PC-9 (cell line): ENCODE measurements around the gene FAM241A. TPM values are rescaled to one million over a fixed set of nuclear protein-coding genes. Genes with fewer than 3 reads are reported as not detected.

Source experiments
- BruUV-seq: library from RNA; stranded (reverse); fragments of 400-500 nt; replicated peaks from 2 replicates; lab custom pipeline; 2021; lab: Mats Ljungman, UMichigan
- CTCF ChIA-PET: fragments of 300-600 bp; sonication (Branson Sonifier 250); formaldehyde crosslinking; loops from one replicate; lab custom pipeline; 2022; ENCODE audit warnings: antibody characterized with exemption; lab: Charles Lee
- POLR2A ChIA-PET: fragments of 300-600 bp; sonication (Branson Sonifier 250); formaldehyde crosslinking; loops from one replicate; lab custom pipeline; 2022; ENCODE audit warnings: antibody characterized with exemption; ENCODE audit not compliant: unreplicated experiment; lab: Charles Lee
- DNase-seq, 2 experiments: peaks; one replicate each; pipeline versions ENCODE4 v3.0.0 to v3.0.0-alpha.2; 2015 to 2022; ENCODE audit warnings: mixed read lengths in 1 of 2
- H2AFZ ChIP-seq: fragments of 200-600 bp; sonication (generic); 2 replicates; pipeline ENCODE4 v1.8.1; 2017; ENCODE audit warnings: antibody characterized with exemption
- H3F3A ChIP-seq: fragments of 200-600 bp; sonication (generic); 2 replicates; pipeline ENCODE4 v1.8.1; 2017; ENCODE audit warnings: antibody characterized with exemption, mild to moderate bottlenecking, low read depth; ENCODE audit not compliant: insufficient read depth
- H3K27ac ChIP-seq: fragments of 200-600 bp; sonication (generic); 2 replicates; pipeline ENCODE4 v1.6.1; 2016; ENCODE audit warnings: mixed run types
- H3K27me3 ChIP-seq: fragments of 200-600 bp; sonication (generic); 2 replicates; pipeline ENCODE4 v1.6.1; 2016; ENCODE audit warnings: low read depth, mixed run types; ENCODE audit not compliant: insufficient read depth
- H3K36me3 ChIP-seq: fragments of 200-600 bp; sonication (generic); 2 replicates; pipeline ENCODE4 v1.6.1; 2016; ENCODE audit warnings: low read depth, mixed run types
- H3K4me1 ChIP-seq: fragments of 200-600 bp; sonication (generic); replicated peaks from 2 replicates; pipeline ENCODE4 v1.6.1; 2016; ENCODE audit warnings: mixed run types; ENCODE audit not compliant: insufficient read depth
- H3K4me2 ChIP-seq: fragments of 200-600 bp; sonication (generic); 2 replicates; pipeline ENCODE4 v1.6.1; 2017; ENCODE audit warnings: mixed run types
- H3K4me3 ChIP-seq: fragments of 200-600 bp; sonication (generic); 2 replicates; pipeline ENCODE4 v1.6.1; 2016; ENCODE audit warnings: mixed run types
- H3K79me2 ChIP-seq: fragments of 200-600 bp; sonication (generic); 2 replicates; pipeline ENCODE4 v1.6.1; 2017; ENCODE audit warnings: low read depth, mixed run types
- H3K9me2 ChIP-seq: fragments of 200-600 bp; sonication (generic); 2 replicates; pipeline ENCODE4 v1.8.1; 2017; ENCODE audit warnings: mild to moderate bottlenecking; ENCODE audit not compliant: insufficient read depth
- H3K9me3 ChIP-seq: fragments of 200-600 bp; sonication (generic); 2 replicates; pipeline ENCODE4 v1.8.1; 2016; ENCODE audit warnings: low read depth; ENCODE audit not compliant: insufficient read depth
- H4K20me1 ChIP-seq: fragments of 200-600 bp; sonication (generic); 2 replicates; pipeline ENCODE4 v1.8.1; 2017; ENCODE audit not compliant: insufficient read depth
- EZH2 ChIP-seq: fragments of 200-600 bp; sonication (generic); IDR thresholded peaks from 2 replicates; pipeline ENCODE4 v1.8.0; 2017; ENCODE audit warnings: antibody characterized with exemption, low read depth
- intact Hi-C: fragments of 100-400 bp; cut with micrococcal nuclease; formaldehyde crosslinking; loops from one replicate; pipeline ENCODE4 v1.10.0; 2022; ENCODE audit not compliant: unreplicated experiment
- total RNA-seq: library from RNA; stranded (reverse); gene quantifications from 2 replicates; pipeline ENCODE4 v1.2.3, GENCODE V29; 2021
- TF ChIP-seq, protein P1 (sequence below): fragments of 200-600 bp; sonication (generic); conservative IDR thresholded peaks from 2 replicates; pipeline ENCODE4 v1.6.1; 2017; ENCODE audit warnings: mixed run types, antibody characterized with exemption, mild to moderate bottlenecking, moderate library complexity

The FAM241A gene
- total RNA-seq, 1 experiment from 2014 or later: 1.4 TPM

DNA sequence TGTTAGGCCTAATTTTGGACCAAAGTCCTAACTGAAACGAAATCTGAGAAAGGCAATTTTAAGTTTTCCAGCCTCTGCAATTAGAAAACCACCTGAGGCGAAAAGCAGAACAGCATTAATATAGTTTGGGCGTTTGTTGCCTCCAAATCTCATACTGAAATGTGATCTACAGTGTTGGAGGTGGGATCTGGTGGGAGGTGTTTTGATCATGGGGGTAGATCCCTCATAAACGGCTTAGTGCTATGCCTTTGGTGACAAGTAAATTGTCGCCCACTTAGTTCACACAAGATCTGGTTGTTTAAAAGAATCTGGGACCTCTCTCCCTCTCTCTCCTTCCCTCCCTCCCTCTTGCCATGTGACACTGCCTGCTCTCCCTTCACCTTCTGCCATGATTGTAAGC is 5.7 kb downstream of the FAM241A start:
- intact Hi-C loops: no loop called here
- Histone ChIP-seq H3K9me2 (no peaks in the 10 kb centered on the region), H2AFZ (no peak overlapping the region), H3K9me3 (no peaks in the 10 kb centered on the region), H3F3A (no peaks in the 10 kb centered on the region), H4K20me1 (no peaks in the 10 kb centered on the region), H3K4me2 (no peak overlapping the region), H3K79me2 (peaks cover 39% of the 10 kb centered on the region), H3K4me3 (no peak overlapping the region), H3K4me1 (peaks cover 16% of the 10 kb centered on the region), H3K27ac (no peak overlapping the region), H3K27me3 (no peaks in the 10 kb centered on the region), H3K36me3 (no peaks in the 10 kb centered on the region)
- POLR2A ChIA-PET: no interaction called here
- TF ChIP-seq, protein P1, sequence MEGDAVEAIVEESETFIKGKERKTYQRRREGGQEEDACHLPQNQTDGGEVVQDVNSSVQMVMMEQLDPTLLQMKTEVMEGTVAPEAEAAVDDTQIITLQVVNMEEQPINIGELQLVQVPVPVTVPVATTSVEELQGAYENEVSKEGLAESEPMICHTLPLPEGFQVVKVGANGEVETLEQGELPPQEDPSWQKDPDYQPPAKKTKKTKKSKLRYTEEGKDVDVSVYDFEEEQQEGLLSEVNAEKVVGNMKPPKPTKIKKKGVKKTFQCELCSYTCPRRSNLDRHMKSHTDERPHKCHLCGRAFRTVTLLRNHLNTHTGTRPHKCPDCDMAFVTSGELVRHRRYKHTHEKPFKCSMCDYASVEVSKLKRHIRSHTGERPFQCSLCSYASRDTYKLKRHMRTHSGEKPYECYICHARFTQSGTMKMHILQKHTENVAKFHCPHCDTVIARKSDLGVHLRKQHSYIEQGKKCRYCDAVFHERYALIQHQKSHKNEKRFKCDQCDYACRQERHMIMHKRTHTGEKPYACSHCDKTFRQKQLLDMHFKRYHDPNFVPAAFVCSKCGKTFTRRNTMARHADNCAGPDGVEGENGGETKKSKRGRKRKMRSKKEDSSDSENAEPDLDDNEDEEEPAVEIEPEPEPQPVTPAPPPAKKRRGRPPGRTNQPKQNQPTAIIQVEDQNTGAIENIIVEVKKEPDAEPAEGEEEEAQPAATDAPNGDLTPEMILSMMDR: no peak
- no peak for TF ChIP-seq EZH2
- DNase-seq: no peak
- no TSS peak for BruUV-seq
- CTCF ChIA-PET: no interaction called here

DNA sequence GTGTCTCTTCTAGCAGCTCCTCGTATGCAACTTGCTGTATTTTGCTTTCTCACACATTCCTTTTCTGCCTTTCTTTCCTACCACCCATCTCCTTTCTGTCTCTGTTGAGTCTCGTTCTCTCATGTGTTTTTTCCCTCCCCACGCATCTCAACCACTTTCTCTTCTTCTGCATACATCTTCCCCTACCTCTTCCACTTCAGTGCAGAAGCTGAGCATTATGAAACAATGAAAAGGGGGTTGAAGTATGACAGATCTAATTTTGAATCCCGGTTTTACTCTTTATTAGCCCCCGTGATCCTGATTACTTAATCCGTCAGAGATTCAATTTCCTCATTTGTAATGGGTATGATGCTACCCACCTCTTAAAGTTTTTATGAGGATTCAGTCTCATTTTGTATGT is 7.3 kb downstream of the FAM241A start:
- Histone ChIP-seq H3K4me2 (no peak overlapping the region), H3K27ac (no peak overlapping the region), H4K20me1 (no peaks in the 10 kb centered on the region), H3K27me3 (no peaks in the 10 kb centered on the region), H3K9me2 (no peaks in the 10 kb centered on the region), H3K4me3 (no peak overlapping the region), H2AFZ (no peak overlapping the region), H3F3A (no peaks in the 10 kb centered on the region), H3K36me3 (no peaks in the 10 kb centered on the region), H3K79me2 (peaks cover 28% of the 10 kb centered on the region), H3K4me1 (peaks cover 4% of the 10 kb centered on the region), H3K9me3 (no peaks in the 10 kb centered on the region)
- no peak for DNase-seq
- TF ChIP-seq, protein P1: no peak
- TF ChIP-seq EZH2: no peak
- no TSS peak for BruUV-seq
- intact Hi-C loops: no loop called here
- POLR2A ChIA-PET: no interaction called here
- CTCF ChIA-PET: interaction anchor here (0.5 kb wide), 1 partner anchor 45 kb away, joined by 6 read pairs; no protein-coding TSS in a partner anchor

DNA sequence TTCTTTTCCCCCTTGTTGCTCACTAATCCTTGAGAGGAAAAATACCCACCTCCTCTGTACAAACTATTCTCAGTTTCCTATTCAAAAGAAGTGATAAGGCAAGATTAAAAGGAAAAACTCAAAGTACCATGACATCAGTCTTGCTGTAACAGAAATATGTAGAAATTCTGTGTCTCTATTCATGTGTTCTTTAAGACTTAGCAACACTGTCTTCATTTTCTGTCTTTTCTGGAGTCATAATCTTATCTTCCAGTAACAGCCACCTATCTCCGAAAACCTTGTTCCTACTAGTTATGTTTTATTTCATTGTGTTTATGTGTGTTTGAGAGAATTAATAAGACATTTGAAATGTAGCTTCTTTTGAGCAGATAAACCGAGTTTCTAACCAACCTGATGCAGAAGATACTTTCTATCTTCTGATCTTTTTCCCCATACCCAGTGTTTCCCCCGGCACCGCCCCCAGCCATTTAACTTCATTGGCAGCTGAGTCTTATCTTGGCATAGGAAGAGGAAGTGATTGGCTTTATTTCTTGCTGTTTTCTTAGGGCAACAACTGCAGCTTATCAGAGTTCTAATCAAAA is 8.0 kb downstream of the FAM241A start:
- Histone ChIP-seq H3K9me2 (no peaks in the 10 kb centered on the region), H3K4me3 (no peak overlapping the region), H3F3A (no peaks in the 10 kb centered on the region), H4K20me1 (no peaks in the 10 kb centered on the region), H3K9me3 (no peaks in the 10 kb centered on the region), H3K4me1 (no peaks in the 10 kb centered on the region; the same call in 1 of the 2 replicates), H3K27me3 (no peaks in the 10 kb centered on the region), H2AFZ (no peak overlapping the region), H3K79me2 (peaks cover 22% of the 10 kb centered on the region), H3K27ac (no peak overlapping the region), H3K36me3 (no peaks in the 10 kb centered on the region), H3K4me2 (no peak overlapping the region)
- intact Hi-C loops: no loop called here
- CTCF ChIA-PET: interaction anchor here (0.5 kb wide), 2 partner anchors 46 to 50 kb away, joined by 3 to 6 read pairs; no protein-coding TSS in a partner anchor
- no peak for DNase-seq
- BruUV-seq: no TSS peak
- POLR2A ChIA-PET: no interaction called here
- TF ChIP-seq, protein P1: no peak
- no peak for TF ChIP-seq EZH2
